ENCODE measurements around the gene SMYD3. TPM values are rescaled to one million over a fixed set of nuclear protein-coding genes. Genes with fewer than 3 reads are reported as not detected.
"Not testable (repeated sequence)": the region's sequence is repeated elsewhere in the genome, so short reads cannot be mapped to it uniquely, and the experiment has no call there.

Gene SMYD3
- total and polyA plus RNA-seq, 5 donors from 2014 or later, result 17.7 to 36.6 (median 28.9) TPM

DNA sequence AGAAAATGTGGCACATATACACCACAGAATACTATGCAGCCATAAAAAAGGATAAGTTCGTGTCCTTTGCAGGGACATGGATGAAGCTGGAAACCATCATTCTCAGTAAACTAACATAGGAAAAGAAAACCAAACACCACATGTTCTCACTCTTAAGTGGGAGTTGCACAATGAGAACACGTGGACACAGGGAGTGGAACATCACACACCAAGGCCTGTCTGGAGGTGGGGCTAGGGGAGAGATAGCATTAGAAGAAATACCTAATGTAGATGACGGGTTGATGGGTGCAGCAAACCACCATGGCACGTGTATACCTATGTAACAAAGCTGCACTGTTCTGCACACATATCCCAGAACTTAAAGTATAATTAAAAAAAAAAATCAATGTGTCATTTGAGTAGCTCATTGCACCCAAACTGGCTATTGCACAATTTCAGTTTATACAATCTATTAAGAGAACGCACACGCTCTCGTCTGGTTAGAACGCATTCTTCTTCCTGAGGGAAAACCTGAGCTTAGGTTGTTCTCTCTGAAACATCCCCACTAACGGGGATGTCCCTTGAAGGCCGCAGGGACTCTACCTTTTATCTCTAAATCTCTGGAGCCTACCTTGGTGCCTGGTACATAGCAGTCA lies 535.9 kb downstream of the SMYD3 start:
- not testable (repeated sequence) for ATAC-seq (ENCODE audit: low read depth in 2 of 2); H3K4me1 ChIP-seq (ENCODE audit: control insufficient read depth, insufficient read depth, low read length, poor library complexity, severe bottlenecking); H3K27ac ChIP-seq (ENCODE audit: insufficient read depth, low read length, poor library complexity, severe bottlenecking); H3K4me3 Mint-ChIP-seq; H3K4me3 ChIP-seq (ENCODE audit: low read depth, low read length); H3K36me3 Mint-ChIP-seq; DNase-seq; H3K36me3 ChIP-seq (ENCODE audit: control insufficient read depth, insufficient read depth, low read length); H3K27me3 Mint-ChIP-seq; H3K27me3 ChIP-seq (ENCODE audit: control insufficient read depth, insufficient read depth, low read length); H3K9me3 ChIP-seq (ENCODE audit: control insufficient read depth in 2 of 2, low read length in 2 of 2); H3K9me3 Mint-ChIP-seq; H3K4me1 Mint-ChIP-seq; H3K27ac Mint-ChIP-seq

- DNase-seq (no peak), ATAC-seq (ENCODE audit: low read depth in 2 of 2) (no peak)
- Mint-ChIP-seq H3K36me3 (peaks cover 13% of the 10 kb centered on the region), H3K4me3 (no peak overlapping the region), H3K27ac (no peak overlapping the region), H3K4me1 (peaks cover 0 to 5% (median 0%) of the 10 kb centered on the region in 4 donors), H3K9me3 (peaks cover 0 to 3% (median 0%) of the 10 kb centered on the region in 7 donors), H3K27me3 (no peaks in the 10 kb centered on the region)
- no peak overlapping the region for H3K27ac ChIP-seq (ENCODE audit: insufficient read depth, low read length, poor library complexity, severe bottlenecking)
- H3K4me1 ChIP-seq (ENCODE audit: control insufficient read depth, insufficient read depth, low read length, poor library complexity, severe bottlenecking), result no peaks in the 10 kb centered on the region
- no peak overlapping the region for H3K4me3 ChIP-seq (ENCODE audit: low read depth, low read length)
- no peaks in the 10 kb centered on the region for H3K36me3 ChIP-seq (ENCODE audit: control insufficient read depth, insufficient read depth, low read length)
- H3K27me3 ChIP-seq (ENCODE audit: control insufficient read depth, insufficient read depth, low read length), result no peaks in the 10 kb centered on the region
- no peaks in the 10 kb centered on the region for H3K9me3 ChIP-seq (ENCODE audit: control insufficient read depth in 2 of 2, low read length in 2 of 2)
Observed at GRCh38 chr1:245969283-245969682, 537.8 kb downstream of the SMYD3 start.

GRCh38 chr1:245968775-245969174 lies 538.3 kb downstream of the SMYD3 start:
- Histone ChIP-seq H3K27me3 (ENCODE audit: control insufficient read depth, insufficient read depth, low read length) (no peaks in the 10 kb centered on the region), H3K4me3 (ENCODE audit: low read depth, low read length) (no peak overlapping the region), H3K27ac (ENCODE audit: insufficient read depth, low read length, poor library complexity, severe bottlenecking) (no peak overlapping the region), H3K9me3 (ENCODE audit: control insufficient read depth in 2 of 2, low read length in 2 of 2) (no peaks in the 10 kb centered on the region), H3K36me3 (ENCODE audit: control insufficient read depth, insufficient read depth, low read length) (no peaks in the 10 kb centered on the region), H3K4me1 (ENCODE audit: control insufficient read depth, insufficient read depth, low read length, poor library complexity, severe bottlenecking) (no peaks in the 10 kb centered on the region)
- H3K36me3 Mint-ChIP-seq, result peaks cover 15% of the 10 kb centered on the region
- no peaks in the 10 kb centered on the region for H3K27me3 Mint-ChIP-seq
- DNase-seq, result no peak
- H3K4me1 Mint-ChIP-seq, result peaks cover 0 to 1% (median 0%) of the 10 kb centered on the region in 4 donors
- H3K27ac Mint-ChIP-seq, result no peak overlapping the region
- H3K9me3 Mint-ChIP-seq, result peaks cover 0 to 3% (median 0%) of the 10 kb centered on the region in 7 donors
- no peak overlapping the region for H3K4me3 Mint-ChIP-seq
- no peak for ATAC-seq (ENCODE audit: low read depth in 2 of 2)

- Histone ChIP-seq H3K9me3 (ENCODE audit: control insufficient read depth in 2 of 2, low read length in 2 of 2) (no peaks in the 10 kb centered on the region), H3K27me3 (ENCODE audit: control insufficient read depth, insufficient read depth, low read length) (no peaks in the 10 kb centered on the region), H3K4me3 (ENCODE audit: low read depth, low read length) (no peak overlapping the region), H3K27ac (ENCODE audit: insufficient read depth, low read length, poor library complexity, severe bottlenecking) (no peak overlapping the region), H3K36me3 (ENCODE audit: control insufficient read depth, insufficient read depth, low read length) (no peaks in the 10 kb centered on the region), H3K4me1 (ENCODE audit: control insufficient read depth, insufficient read depth, low read length, poor library complexity, severe bottlenecking) (no peaks in the 10 kb centered on the region)
- ATAC-seq (ENCODE audit: low read depth in 2 of 2) (no peak), DNase-seq (no peak)
- no peaks in the 10 kb centered on the region for H3K27me3 Mint-ChIP-seq
- H3K4me1 Mint-ChIP-seq, result peaks cover 0 to 11% (median 5%) of the 10 kb centered on the region in 4 donors
- no peak overlapping the region for H3K4me3 Mint-ChIP-seq
- H3K36me3 Mint-ChIP-seq, result peaks cover 11% of the 10 kb centered on the region
- H3K9me3 Mint-ChIP-seq, result peaks cover 0 to 1% (median 0%) of the 10 kb centered on the region in 7 donors
- H3K27ac Mint-ChIP-seq, result no peak overlapping the region
Observed at GRCh38 chr1:245965398-245965797, 541.7 kb downstream of the SMYD3 start.

DNA sequence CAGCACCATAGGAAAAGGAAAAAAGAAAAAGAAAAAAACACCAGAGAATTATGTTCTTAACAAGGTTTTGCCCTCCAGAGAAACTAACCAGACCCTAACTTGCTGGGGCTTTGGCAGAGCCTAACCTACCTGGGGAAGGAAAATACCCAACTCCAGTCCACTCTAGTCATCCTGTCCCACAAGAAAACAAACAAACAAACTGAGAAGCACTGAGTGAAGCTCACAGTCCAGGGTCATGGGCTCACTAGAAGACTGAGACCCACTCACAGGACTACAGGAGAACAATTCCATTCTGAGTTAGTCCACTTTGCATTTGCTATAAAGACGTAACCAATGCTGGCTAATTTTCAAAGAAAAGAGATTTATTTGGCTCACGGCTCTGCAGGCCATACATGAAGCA lies 543.4 kb downstream of the SMYD3 start:
- Histone ChIP-seq H3K36me3 (ENCODE audit: control insufficient read depth, insufficient read depth, low read length) (no peaks in the 10 kb centered on the region), H3K27me3 (ENCODE audit: control insufficient read depth, insufficient read depth, low read length) (no peaks in the 10 kb centered on the region), H3K4me3 (ENCODE audit: low read depth, low read length) (no peak overlapping the region), H3K9me3 (ENCODE audit: control insufficient read depth in 2 of 2, low read length in 2 of 2) (no peaks in the 10 kb centered on the region), H3K4me1 (ENCODE audit: control insufficient read depth, insufficient read depth, low read length, poor library complexity, severe bottlenecking) (no peaks in the 10 kb centered on the region), H3K27ac (ENCODE audit: insufficient read depth, low read length, poor library complexity, severe bottlenecking) (no peak overlapping the region)
- DNase-seq (no peak), ATAC-seq (ENCODE audit: low read depth in 2 of 2) (no peak)
- Mint-ChIP-seq H3K4me1 (peaks cover 0 to 11% (median 5%) of the 10 kb centered on the region in 4 donors), H3K9me3 (peaks cover 0 to 1% (median 0%) of the 10 kb centered on the region in 7 donors), H3K27ac (peak overlapping the region in 1 of 3 donors; percentile 77), H3K27me3 (no peaks in the 10 kb centered on the region), H3K36me3 (peaks cover 9% of the 10 kb centered on the region), H3K4me3 (no peak overlapping the region)

DNA sequence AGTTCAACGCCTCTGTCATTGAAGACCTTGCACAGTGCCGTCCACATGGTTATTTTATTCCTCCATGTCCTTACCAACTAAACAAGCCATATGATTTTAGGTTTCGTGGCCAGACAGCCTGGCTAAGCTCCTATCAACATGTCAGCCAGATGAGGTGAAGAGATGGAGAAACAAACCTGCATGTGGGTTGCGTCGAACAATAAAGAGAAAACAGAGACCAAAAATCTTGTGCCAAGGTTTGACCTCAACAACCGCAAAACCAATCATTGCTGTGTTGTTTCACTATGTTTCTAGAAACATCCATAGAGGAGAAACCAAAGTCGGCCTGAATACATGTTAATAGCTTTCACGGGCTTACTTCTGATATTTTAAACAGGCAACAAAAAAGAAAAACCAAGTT lies 544.6 kb downstream of the SMYD3 start:
- Histone ChIP-seq H3K27ac (ENCODE audit: insufficient read depth, low read length, poor library complexity, severe bottlenecking) (no peak overlapping the region), H3K4me3 (ENCODE audit: low read depth, low read length) (no peak overlapping the region), H3K9me3 (ENCODE audit: control insufficient read depth in 2 of 2, low read length in 2 of 2) (no peaks in the 10 kb centered on the region), H3K36me3 (ENCODE audit: control insufficient read depth, insufficient read depth, low read length) (no peaks in the 10 kb centered on the region), H3K27me3 (ENCODE audit: control insufficient read depth, insufficient read depth, low read length) (no peaks in the 10 kb centered on the region), H3K4me1 (ENCODE audit: control insufficient read depth, insufficient read depth, low read length, poor library complexity, severe bottlenecking) (peaks cover 2% of the 10 kb centered on the region)
- H3K9me3 Mint-ChIP-seq, result no peaks in the 10 kb centered on the region
- H3K27ac Mint-ChIP-seq, result peak overlapping the region in 1 of 3 donors; percentile 41
- ATAC-seq (ENCODE audit: low read depth in 2 of 2) (no peak), DNase-seq (no peak)
- H3K4me3 Mint-ChIP-seq, result no peak overlapping the region
- peaks cover 8% of the 10 kb centered on the region for H3K36me3 Mint-ChIP-seq
- no peaks in the 10 kb centered on the region for H3K27me3 Mint-ChIP-seq
- peaks cover 0 to 11% (median 5%) of the 10 kb centered on the region in 4 donors for H3K4me1 Mint-ChIP-seq

DNA sequence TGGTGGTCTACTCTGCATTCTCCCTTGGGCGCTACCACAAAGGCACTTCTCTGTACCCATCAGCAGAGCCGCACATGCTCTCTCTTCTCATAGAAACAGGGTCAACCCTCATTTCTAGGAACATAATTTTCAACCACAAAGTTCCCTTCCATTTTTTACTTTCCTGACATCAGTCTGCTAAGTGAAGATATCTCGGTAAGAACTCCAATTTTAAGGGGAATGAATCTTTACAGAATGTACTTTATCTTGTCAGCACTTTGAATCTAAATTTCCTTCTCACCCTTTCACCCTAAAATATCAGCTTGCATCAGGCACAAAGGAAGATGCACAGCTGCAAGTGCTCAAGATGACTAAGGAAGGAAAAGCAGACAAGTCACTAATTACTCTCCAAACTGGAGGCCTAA lies 545.9 kb downstream of the SMYD3 start:
- Mint-ChIP-seq H3K27me3 (no peaks in the 10 kb centered on the region), H3K36me3 (peaks cover 8% of the 10 kb centered on the region), H3K27ac (peak overlapping the region; percentile 32 to 67 (median 59)), H3K4me1 (peaks cover 0 to 11% (median 5%) of the 10 kb centered on the region in 4 donors), H3K4me3 (no peak overlapping the region), H3K9me3 (no peaks in the 10 kb centered on the region)
- H3K27me3 ChIP-seq (ENCODE audit: control insufficient read depth, insufficient read depth, low read length), result no peaks in the 10 kb centered on the region
- no peak for ATAC-seq (ENCODE audit: low read depth in 2 of 2)
- no peak overlapping the region for H3K27ac ChIP-seq (ENCODE audit: insufficient read depth, low read length, poor library complexity, severe bottlenecking)
- no peaks in the 10 kb centered on the region for H3K9me3 ChIP-seq (ENCODE audit: control insufficient read depth in 2 of 2, low read length in 2 of 2)
- H3K36me3 ChIP-seq (ENCODE audit: control insufficient read depth, insufficient read depth, low read length), result no peaks in the 10 kb centered on the region
- no peak for DNase-seq
- peaks cover 15% of the 10 kb centered on the region for H3K4me1 ChIP-seq (ENCODE audit: control insufficient read depth, insufficient read depth, low read length, poor library complexity, severe bottlenecking)
- no peak overlapping the region for H3K4me3 ChIP-seq (ENCODE audit: low read depth, low read length)

DNA sequence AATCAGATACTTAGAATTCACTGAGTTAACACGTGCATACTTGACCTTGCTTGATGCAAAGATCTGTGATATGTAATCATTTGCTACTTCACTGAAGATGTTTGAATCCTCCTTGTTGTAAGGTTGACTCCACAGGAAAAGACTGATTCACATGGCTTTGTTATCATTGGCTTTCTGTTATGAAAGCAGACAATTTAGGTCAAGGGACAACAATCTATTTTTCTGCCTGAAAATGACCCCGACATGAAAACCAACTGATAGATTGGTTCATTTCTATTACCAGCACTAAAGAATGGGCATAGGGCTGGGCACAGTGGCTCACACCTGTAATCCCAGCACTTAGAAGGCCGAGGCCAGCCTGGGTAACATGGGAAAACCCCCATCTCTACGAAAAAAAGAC lies 546.9 kb downstream of the SMYD3 start:
- Mint-ChIP-seq H3K27me3 (no peaks in the 10 kb centered on the region), H3K27ac (no peak overlapping the region), H3K4me1 (peaks cover 0 to 11% (median 6%) of the 10 kb centered on the region in 4 donors), H3K36me3 (peaks cover 3% of the 10 kb centered on the region), H3K4me3 (no peak overlapping the region), H3K9me3 (no peaks in the 10 kb centered on the region)
- Histone ChIP-seq H3K4me3 (ENCODE audit: low read depth, low read length) (no peak overlapping the region), H3K9me3 (ENCODE audit: control insufficient read depth in 2 of 2, low read length in 2 of 2) (no peaks in the 10 kb centered on the region), H3K27ac (ENCODE audit: insufficient read depth, low read length, poor library complexity, severe bottlenecking) (no peak overlapping the region), H3K4me1 (ENCODE audit: control insufficient read depth, insufficient read depth, low read length, poor library complexity, severe bottlenecking) (peaks cover 25% of the 10 kb centered on the region), H3K27me3 (ENCODE audit: control insufficient read depth, insufficient read depth, low read length) (no peaks in the 10 kb centered on the region), H3K36me3 (ENCODE audit: control insufficient read depth, insufficient read depth, low read length) (no peaks in the 10 kb centered on the region)
- ATAC-seq (ENCODE audit: low read depth in 2 of 2) (no peak), DNase-seq (no peak)

Measured in CD4-positive, CD25-positive, alpha-beta regulatory T cell (primary cell).